GM12892 (cell line): ENCODE data around the gene PDGFC.

ENCODE experiments used
- POLR2A ChIP-seq: IDR thresholded peaks from 2 replicates; pipeline ENCODE4 v1.6.1; 2011; ENCODE audit warnings: low read depth, low read length, control low read depth
- POLR2AphosphoS5 ChIP-seq: IDR thresholded peaks from 2 replicates; pipeline ENCODE4 v1.6.1; 2011; ENCODE audit warnings: low read depth, low read length, control low read depth
- TAF1 ChIP-seq: IDR thresholded peaks from 2 replicates; pipeline ENCODE4 v1.6.1; 2011; ENCODE audit warnings: low read depth, mild to moderate bottlenecking, control low read depth, low read length, borderline replicate concordance

GRCh38 chr4:156783966-156784365, 187.6 kb downstream of the PDGFC start:
- TF ChIP-seq POLR2A = no peak
- no peak for TF ChIP-seq TAF1
- no peak for TF ChIP-seq POLR2AphosphoS5
